Activated CD4-positive, alpha-beta T cell treated with anti-CD3 and anti-CD28 coated beads for 48 hours (primary cell): ENCODE results near the gene RRBP1.

Experiments
- DNase-seq: peaks from one replicate; pipeline ENCODE4 v3.0.0-alpha.2; 2020

Gene RRBP1

GRCh38 chr20:17617212-17617867 lies 64.7 kb downstream of the RRBP1 start:
- peak; percentile 67 for DNase-seq

GRCh38 chr20:17616480-17617211 lies 65.4 kb downstream of the RRBP1 start:
- no peak for DNase-seq

GRCh38 chr20:17615645-17616479 lies 66.2 kb downstream of the RRBP1 start:
- no peak for DNase-seq

- DNase-seq = no peak
Measured at GRCh38 chr20:17614812-17615644, 67.0 kb downstream of the RRBP1 start.

GRCh38 chr20:17614176-17614811 lies 67.7 kb downstream of the RRBP1 start:
- no peak for DNase-seq

- no peak for DNase-seq
Measured at GRCh38 chr20:17613328-17614175, 68.5 kb downstream of the RRBP1 start.

- no peak for DNase-seq
Measured at GRCh38 chr20:17612992-17613327, 69.1 kb downstream of the RRBP1 start.

- DNase-seq = peak; percentile 25
Measured at GRCh38 chr20:17612287-17612991, 69.6 kb downstream of the RRBP1 start.

GRCh38 chr20:17611540-17612286 lies 70.3 kb downstream of the RRBP1 start:
- DNase-seq = no peak

- peak; percentile 46 for DNase-seq
Measured at GRCh38 chr20:17611290-17611539, 70.8 kb downstream of the RRBP1 start.

GRCh38 chr20:17610566-17611289 lies 71.3 kb downstream of the RRBP1 start:
- peak; percentile 64 for DNase-seq

GRCh38 chr20:17609811-17610377 lies 72.1 kb downstream of the RRBP1 start:
- DNase-seq = no peak

GRCh38 chr20:17608701-17609497 lies 73.1 kb downstream of the RRBP1 start:
- no peak for DNase-seq

GRCh38 chr20:17606001-17606400 lies 76.0 kb downstream of the RRBP1 start:
- no peak for DNase-seq

GRCh38 chr20:17605131-17605660 lies 76.8 kb downstream of the RRBP1 start:
- DNase-seq = no peak

GRCh38 chr20:17602493-17602892 lies 79.5 kb downstream of the RRBP1 start:
- DNase-seq = no peak

GRCh38 chr20:17601957-17602356 lies 80.1 kb downstream of the RRBP1 start:
- DNase-seq = no peak

- DNase-seq = no peak
Measured at GRCh38 chr20:17598013-17598550, 84.0 kb downstream of the RRBP1 start.
